ENCODE measurements around the gene CNOT3.

- TF ChIP-seq CTCF (IDR thresholded peaks at IDR 0.05) (no peak), POLR2AphosphoS5 (IDR thresholded peaks at IDR 0.05; ENCODE audit: low read depth, low read length) (no peak), SMC3 (IDR thresholded peaks at IDR 0.05; ENCODE audit: low read depth, low read length) (no peak), YY1 (IDR thresholded peaks at IDR 0.05; ENCODE audit: low read depth) (no peak), SIN3A (IDR thresholded peaks at IDR 0.05; ENCODE audit: borderline replicate concordance, low read depth, low read length) (no peak), EZH2phosphoT487 (IDR thresholded peaks at IDR 0.05; ENCODE audit: borderline replicate concordance, low read depth) (no peak), IRF3 (IDR thresholded peaks at IDR 0.05; ENCODE audit: low read depth, low read length) (no peak), USF2 (IDR thresholded peaks at IDR 0.05; ENCODE audit: borderline replicate concordance, low read depth, low read length) (no peak), FOSL2 (IDR thresholded peaks at IDR 0.05; ENCODE audit: borderline replicate concordance, low read depth) (no peak), CHD2 (IDR thresholded peaks at IDR 0.05; ENCODE audit: low read length, partially characterized antibody) (no peak), ZBTB33 (IDR thresholded peaks at IDR 0.05; ENCODE audit: borderline replicate concordance, low read depth) (no peak), EP300 (IDR thresholded peaks at IDR 0.05; ENCODE audit: borderline replicate concordance in 1 of 2, low read depth in 1 of 2, low read length in 1 of 2) (no peak), GABPA (IDR thresholded peaks at IDR 0.05; ENCODE audit: low read depth) (no peak)
Observed at GRCh38 chr19:54142166-54142780, 4.7 kb downstream of the CNOT3 start.
